Sigmoid colon (tissue), 7 donors: ENCODE measurements around the gene LRP1B. TPM values are rescaled to one million over a fixed set of nuclear protein-coding genes. Genes with fewer than 3 reads are reported as not detected.

ENCODE experiments used
- DNase-seq: peaks from one replicate; pipeline ENCODE4 v3.0.0-alpha.2; 2019
- H3K27ac ChIP-seq, 4 donors: fragments of 200-600 bp; sonication (generic); one replicate each; pipeline ENCODE4 v1.5.1; 2016 to 2019; ENCODE audit warnings: mild to moderate bottlenecking in 1 of 4
- H3K27me3 ChIP-seq, 3 donors: fragments of 200-600 bp; sonication (generic); one replicate each; pipeline ENCODE4 v1.5.1; 2019; ENCODE audit warnings: mild to moderate bottlenecking in 1 of 3
- H3K36me3 ChIP-seq, 4 donors: fragments of 200-600 bp; sonication (generic); one replicate each; pipeline ENCODE4 v1.5.1; 2016 to 2019
- H3K4me1 ChIP-seq, 4 donors: fragments of 200-600 bp; sonication (generic); one replicate each; pipeline ENCODE4 v1.5.1; 2017 to 2019
- H3K4me3 ChIP-seq, 4 donors: fragments of 200-600 bp; sonication (generic); one replicate each; pipeline ENCODE4 v1.5.1; 2017 to 2019; ENCODE audit warnings: mild to moderate bottlenecking in 2 of 4, moderate library complexity in 1 of 4
- H3K9me3 ChIP-seq, 4 donors: fragments of 200-600 bp in 3 of 4; sonication (generic) in 3 of 4; one replicate each; pipeline versions ENCODE4 v1.5.1 to v1.6.1; 2013 to 2019
- CTCF ChIP-seq, 4 experiments: fragments of 450-650 bp in 3 of 4; fragments of 200-600 bp in 1 of 4; IDR thresholded peaks; one replicate each; pipeline ENCODE4 v1.5.1; 2016 to 2019; ENCODE audit warnings: antibody characterized with exemption in 4 of 4, mild to moderate bottlenecking in 3 of 4, moderate library complexity in 2 of 4
- EP300 ChIP-seq, 4 donors: sonication (generic); formaldehyde crosslinking; IDR thresholded peaks; one replicate each; pipeline ENCODE4 v1.6.1; 2017; ENCODE audit warnings: antibody characterized with exemption in 4 of 4
- POLR2A ChIP-seq, 2 donors: fragments of 450-650 bp; IDR thresholded peaks; one replicate each; pipeline ENCODE4 v1.6.1; 2016; ENCODE audit warnings: antibody characterized with exemption in 2 of 2, mild to moderate bottlenecking in 2 of 2, moderate library complexity in 2 of 2
- POLR2AphosphoS5 ChIP-seq, 4 donors: sonication (generic); formaldehyde crosslinking; IDR thresholded peaks; one replicate each; pipeline ENCODE4 v1.6.1; 2017; ENCODE audit warnings: antibody characterized with exemption in 4 of 4
- WGBS, 2 donors: extraction: QIAGEN DNeasy Blood & Tissue Kit; methylation state at CpG; one replicate each; pipeline ENCODE4 v1.1.7; 2013; 5-methylcytosine and 5-hydroxymethylcytosine counted together
- intact Hi-C: fragments of 100-400 bp; cut with DNase I; formaldehyde crosslinking; loops from one replicate; pipeline ENCODE4 v1.15.1; 2023
- polyA plus RNA-seq, 3 donors: library from polyadenylated mRNA; stranded (reverse); fragments of 200-250 nt; gene quantifications; one replicate each; pipeline ENCODE4 v1.2.3, GENCODE V29; 2013
- total RNA-seq, 4 donors: library from RNA; depleted of rRNA; stranded (reverse); fragments of >200 nt; gene quantifications; one replicate each; pipeline ENCODE4 v1.1.0, GENCODE V29; 2016
- donor health status: healthy with polysubstance abuse.
- donor health status: Bipolar disorder and iron deficiency.
- donor health status: healthy.

Gene LRP1B
- total and polyA plus RNA-seq, 7 donors: 0.06 to 5.1 (median 2.0) TPM; not detected in 1

- Histone ChIP-seq H3K4me1 (no peaks in the 10 kb centered on the region), H3K27ac (no peak overlapping the region), H3K9me3 (no peaks in the 10 kb centered on the region), H3K36me3 (no peaks in the 10 kb centered on the region), H3K4me3 (no peak overlapping the region), H3K27me3 (no peaks in the 10 kb centered on the region)
- no peak for TF ChIP-seq POLR2A (IDR thresholded peaks at IDR 0.05)
- no peak for TF ChIP-seq EP300 (IDR thresholded peaks at IDR 0.05)
- no peak for TF ChIP-seq CTCF (IDR thresholded peaks at IDR 0.05)
- no peak for TF ChIP-seq POLR2AphosphoS5 (IDR thresholded peaks at IDR 0.05)
- WGBS, 2 donors: 50 to 76% methylated on average over 1 of the region's 1 CpG
- intact Hi-C loops: no loop called here
- DNase-seq: no peak
These were observed 869.9 kb downstream of the LRP1B start for GRCh38 chr2:141260911-141261310.

GRCh38 chr2:141259683-141260082, 871.1 kb downstream of the LRP1B start:
- intact Hi-C loops: no loop called here
- no peaks in the 10 kb centered on the region for H3K9me3 ChIP-seq
- no peaks in the 10 kb centered on the region for H3K27me3 ChIP-seq
- TF ChIP-seq CTCF (IDR thresholded peaks at IDR 0.05) (no peak), POLR2AphosphoS5 (IDR thresholded peaks at IDR 0.05) (no peak), EP300 (IDR thresholded peaks at IDR 0.05) (no peak), POLR2A (IDR thresholded peaks at IDR 0.05) (no peak)
- no peak overlapping the region for H3K4me3 ChIP-seq
- no peak for DNase-seq
- H3K36me3 ChIP-seq: no peaks in the 10 kb centered on the region
- 68 to 88% methylated on average over 3 of the region's 3 CpGs for WGBS, 2 donors
- H3K4me1 ChIP-seq: no peaks in the 10 kb centered on the region
- H3K27ac ChIP-seq: no peak overlapping the region

DNA sequence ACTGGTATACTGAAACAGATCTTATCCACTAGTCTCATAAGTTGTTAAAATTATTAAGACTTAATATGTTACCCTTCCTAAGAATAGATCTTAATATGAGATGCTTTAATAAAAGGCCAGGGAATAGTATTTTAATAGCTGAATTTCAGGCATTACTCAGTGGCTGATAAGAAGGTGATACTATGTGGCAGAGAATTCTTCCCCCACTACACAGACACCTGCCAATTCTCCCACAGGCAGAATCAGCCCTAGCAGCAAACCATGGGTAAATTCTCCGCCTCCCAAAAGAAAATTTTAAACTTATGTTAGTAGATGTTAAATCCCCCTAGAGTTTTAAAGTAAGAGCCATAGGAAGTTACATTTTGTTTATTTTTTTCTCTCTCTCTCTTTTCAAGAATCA, 888.8 kb downstream of the LRP1B start:
- WGBS, 2 donors: 93 to 98% methylated on average over 1 of the region's 1 CpG

DNA sequence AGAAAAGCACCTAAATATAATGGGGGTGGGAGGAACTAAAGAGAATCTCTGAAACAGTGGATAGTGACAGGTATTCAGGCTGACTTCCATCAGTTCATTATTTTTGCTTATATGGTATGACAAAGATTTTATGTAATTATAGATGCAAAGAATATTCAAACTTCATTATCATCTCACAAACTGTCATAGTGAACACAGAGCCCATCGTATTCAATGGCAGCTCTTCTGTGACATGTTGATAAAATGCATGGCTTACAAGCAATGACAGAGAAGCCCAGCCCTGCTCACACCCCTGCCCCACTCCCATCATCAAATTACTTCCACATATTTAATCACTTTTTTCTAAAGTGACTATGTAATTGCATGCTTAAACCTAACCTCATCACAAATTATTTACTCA, 904.3 kb downstream of the LRP1B start:
- Histone ChIP-seq H3K9me3 (no peaks in the 10 kb centered on the region), H3K27ac (no peak overlapping the region), H3K27me3 (no peaks in the 10 kb centered on the region), H3K4me3 (no peak overlapping the region), H3K4me1 (no peaks in the 10 kb centered on the region), H3K36me3 (no peaks in the 10 kb centered on the region)
- TF ChIP-seq EP300 (IDR thresholded peaks at IDR 0.05) (no peak), CTCF (IDR thresholded peaks at IDR 0.05) (no peak), POLR2A (IDR thresholded peaks at IDR 0.05) (no peak), POLR2AphosphoS5 (IDR thresholded peaks at IDR 0.05) (no peak)
- intact Hi-C loops: no loop called here
- 51 to 84% methylated on average over 1 of the region's 1 CpG for WGBS, 2 donors
- DNase-seq: no peak

More for the DNA sequence above, 888.8 kb downstream of the LRP1B start:
- Histone ChIP-seq H3K27me3 (no peaks in the 10 kb centered on the region), H3K27ac (no peak overlapping the region), H3K4me1 (no peaks in the 10 kb centered on the region), H3K9me3 (no peaks in the 10 kb centered on the region), H3K4me3 (no peak overlapping the region), H3K36me3 (no peaks in the 10 kb centered on the region)
- DNase-seq: no peak
- TF ChIP-seq POLR2A (IDR thresholded peaks at IDR 0.05) (no peak), POLR2AphosphoS5 (IDR thresholded peaks at IDR 0.05) (no peak), EP300 (IDR thresholded peaks at IDR 0.05) (no peak)
- intact Hi-C loops: no loop called here

- H3K27ac ChIP-seq: no peak overlapping the region
- no peak overlapping the region for H3K4me3 ChIP-seq
- H3K4me1 ChIP-seq: no peaks in the 10 kb centered on the region
- intact Hi-C loops: no loop called here
- no peaks in the 10 kb centered on the region for H3K36me3 ChIP-seq
- no peak for DNase-seq
- TF ChIP-seq POLR2AphosphoS5 (IDR thresholded peaks at IDR 0.05): no peak
- no peak for TF ChIP-seq EP300 (IDR thresholded peaks at IDR 0.05)
- no peak for TF ChIP-seq CTCF (IDR thresholded peaks at IDR 0.05)
- TF ChIP-seq POLR2A (IDR thresholded peaks at IDR 0.05): no peak
- WGBS, 2 donors: 40 to 72% methylated on average over 2 of the region's 2 CpGs
- H3K9me3 ChIP-seq: no peaks in the 10 kb centered on the region
- H3K27me3 ChIP-seq: no peaks in the 10 kb centered on the region
These were observed 923.8 kb downstream of the LRP1B start for GRCh38 chr2:141207036-141207385.
